Measurements from ENCODE around the gene CCDC34. TPM values are rescaled to one million over a fixed set of nuclear protein-coding genes. Genes with fewer than 3 reads are reported as not detected.

CCDC34 gene
- total RNA-seq, 1 donor from 2014 or later, result 4.5 TPM

Other genes starting within 250 kb of the CCDC34 start
- gene LGR4, start 109.6 kb upstream of the CCDC34 start, total RNA-seq, result 7.5 TPM
- 33.6 TPM for gene LIN7C, start 143.6 kb upstream of the CCDC34 start, total RNA-seq

Data from lower lobe of right lung (tissue), 1 donor.